IMR-90 (cell line): ENCODE results near the gene NUP43. TPM values are rescaled to one million over a fixed set of nuclear protein-coding genes. Genes with fewer than 3 reads are reported as not detected.

Source experiments
- ATAC-seq: fragments of 200-7000 bp; cut with Tn5 transposase; 2 replicates; pipeline ENCODE4 v1.9.1; 2020; ENCODE audit warnings: low read depth, mild to moderate bottlenecking, moderate library complexity
- BruUV-seq: library from RNA; stranded (reverse); fragments of 400-500 nt; replicated peaks from 2 replicates; lab custom pipeline; 2021; lab: Mats Ljungman, UMichigan
- CTCF ChIA-PET: fragments of 300-600 bp; formaldehyde crosslinking; extraction: SDS; loops from one replicate; lab custom pipeline; 2021; ENCODE audit warnings: antibody characterized with exemption; lab: Yijun Ruan, JAX
- POLR2A ChIA-PET: fragments of 300-600 bp; sonication (Branson Sonifier 250); formaldehyde crosslinking; loops from one replicate; lab custom pipeline; 2022; ENCODE audit warnings: antibody characterized with exemption; ENCODE audit not compliant: unreplicated experiment; lab: Charles Lee
- DNase-seq: peaks from one replicate; pipeline ENCODE4 v3.0.0; 2013
- H2AFZ ChIP-seq: replicated peaks from 2 replicates; pipeline ENCODE3; 2013; ENCODE audit warnings: low read length, mild to moderate bottlenecking; ENCODE audit not compliant: poor library complexity
- H2AK5ac ChIP-seq: 2 replicates; pipeline ENCODE4 v1.6.1; 2013; ENCODE audit warnings: low read depth, low read length, inconsistent platforms
- H2AK9ac ChIP-seq: replicated peaks from 2 replicates; pipeline ENCODE3; 2013; ENCODE audit warnings: mild to moderate bottlenecking, low read depth, low read length, moderate library complexity; ENCODE audit not compliant: poor library complexity
- H2BK120ac ChIP-seq: 2 replicates; pipeline ENCODE4 v1.6.1; 2013; ENCODE audit warnings: low read depth, low read length, inconsistent platforms
- H2BK15ac ChIP-seq: 3 replicates; pipeline ENCODE4 v1.6.1; 2013; ENCODE audit warnings: low read depth, low read length, inconsistent platforms
- H2BK20ac ChIP-seq: 2 replicates; pipeline ENCODE4 v1.6.1; 2013; ENCODE audit warnings: low read depth, mild to moderate bottlenecking, inconsistent platforms, low read length, moderate library complexity
- H2BK5ac ChIP-seq: 2 replicates; pipeline ENCODE4 v1.6.1; 2013; ENCODE audit warnings: mild to moderate bottlenecking, low read depth, low read length, inconsistent platforms; ENCODE audit not compliant: poor library complexity, severe bottlenecking
- H3K14ac ChIP-seq: replicated peaks from 2 replicates; pipeline ENCODE4 v1.6.1; 2013; ENCODE audit warnings: low read depth, low read length, inconsistent platforms
- H3K18ac ChIP-seq: 2 replicates; pipeline ENCODE4 v1.6.1; 2013; ENCODE audit warnings: low read depth, low read length, control low read depth
- H3K23ac ChIP-seq: 2 replicates; pipeline ENCODE4 v1.6.1; 2013; ENCODE audit warnings: low read depth, low read length, inconsistent platforms
- H3K27ac ChIP-seq: 2 replicates; pipeline ENCODE4 v1.5.1; 2013; ENCODE audit warnings: mild to moderate bottlenecking, control low read depth, low read length; ENCODE audit not compliant: insufficient read depth
- H3K27me3 ChIP-seq: 2 replicates; pipeline ENCODE4 v1.6.1; 2013; ENCODE audit warnings: low read length; ENCODE audit not compliant: control insufficient read depth, insufficient read depth
- H3K36me3 ChIP-seq: 2 replicates; pipeline ENCODE4 v1.6.1; 2013; ENCODE audit warnings: low read length, mixed read lengths; ENCODE audit not compliant: control insufficient read depth, insufficient read depth
- H3K4ac ChIP-seq: 2 replicates; pipeline ENCODE4 v1.6.1; 2013; ENCODE audit warnings: low read depth, low read length, inconsistent platforms
- H3K4me1 ChIP-seq: 2 replicates; pipeline ENCODE4 v1.6.1; 2013; ENCODE audit warnings: low read length, mixed read lengths; ENCODE audit not compliant: control insufficient read depth, insufficient read depth
- H3K4me2 ChIP-seq: 2 replicates; pipeline ENCODE4 v1.6.1; 2013; ENCODE audit warnings: low read depth, mild to moderate bottlenecking, control low read depth, low read length, moderate library complexity
- H3K4me3 ChIP-seq: 2 replicates; pipeline ENCODE4 v1.5.1; 2013; ENCODE audit warnings: low read depth, mild to moderate bottlenecking, control low read depth, low read length, moderate library complexity; ENCODE audit not compliant: insufficient read depth
- H3K56ac ChIP-seq: 2 replicates; pipeline ENCODE4 v1.6.1; 2013; ENCODE audit warnings: low read length, inconsistent platforms; ENCODE audit not compliant: insufficient read depth; ENCODE audit errors: extremely low read depth
- H3K79me1 ChIP-seq, 2 experiments: 2 replicates each; pipeline ENCODE4 v1.6.1; 2013; ENCODE audit warnings: low read length in 2 of 2, inconsistent platforms in 1 of 2, low read depth in 1 of 2
- H3K9ac ChIP-seq: 2 replicates; pipeline ENCODE4 v1.6.1; 2013; ENCODE audit warnings: low read depth, low read length, control low read depth
- H3K9me1 ChIP-seq: 2 replicates; pipeline ENCODE4 v1.6.1; 2013; ENCODE audit warnings: low read length, inconsistent platforms; ENCODE audit not compliant: insufficient read depth
- H3K9me3 ChIP-seq: 2 replicates; pipeline ENCODE4 v1.6.1; 2013; ENCODE audit warnings: low read length; ENCODE audit not compliant: control insufficient read depth, insufficient read depth
- H4K20me1 ChIP-seq: 2 replicates; pipeline ENCODE4 v1.6.1; 2013; ENCODE audit warnings: low read length, inconsistent platforms; ENCODE audit not compliant: insufficient read depth
- H4K5ac ChIP-seq: 2 replicates; pipeline ENCODE4 v1.6.1; 2013; ENCODE audit warnings: mild to moderate bottlenecking, low read depth, low read length, control low read depth
- H4K8ac ChIP-seq, 2 experiments: 2 replicates each; pipeline ENCODE4 v1.6.1; 2013; ENCODE audit warnings: low read depth in 2 of 2, low read length in 2 of 2, control low read depth in 1 of 2, inconsistent platforms in 1 of 2
- H4K91ac ChIP-seq: 2 replicates; pipeline ENCODE4 v1.6.1; 2013; ENCODE audit warnings: low read depth, low read length, inconsistent platforms; ENCODE audit not compliant: insufficient read depth
- BHLHE40 ChIP-seq: fragments of 150-350 bp; IDR thresholded peaks from 2 replicates; pipeline ENCODE4 v1.6.1; 2016; ENCODE audit warnings: mild to moderate bottlenecking, low read depth, low read length
- CEBPB ChIP-seq: IDR thresholded peaks from 2 replicates; pipeline ENCODE4 v1.6.1; 2012; ENCODE audit warnings: low read depth, low read length, improper control_type of control experiment
- ELK1 ChIP-seq: fragments of 150-350 bp; IDR thresholded peaks from 2 replicates; pipeline ENCODE4 v1.6.1; 2016; ENCODE audit warnings: low read depth, mild to moderate bottlenecking, low read length, moderate library complexity, borderline replicate concordance
- MAFK ChIP-seq: IDR thresholded peaks from 2 replicates; pipeline ENCODE4 v1.6.1; 2012; ENCODE audit warnings: low read depth, low read length, improper control_type of control experiment
- MXI1 ChIP-seq: IDR thresholded peaks from 2 replicates; pipeline ENCODE4 v1.6.1; 2012; ENCODE audit warnings: low read depth, mild to moderate bottlenecking, low read length, moderate library complexity, borderline replicate concordance
- POLR2A ChIP-seq: IDR thresholded peaks from 2 replicates; pipeline ENCODE4 v1.6.1; 2012; ENCODE audit warnings: mild to moderate bottlenecking, low read depth, low read length
- SMC3 ChIP-seq: fragments of 150-350 bp; IDR thresholded peaks from 2 replicates; pipeline ENCODE4 v1.6.1; 2016; ENCODE audit warnings: low read depth, mild to moderate bottlenecking, antibody characterized with exemption, low read length, moderate library complexity
- USF2 ChIP-seq: fragments of 150-350 bp; IDR thresholded peaks from 2 replicates; pipeline ENCODE4 v1.6.1; 2017; ENCODE audit warnings: mild to moderate bottlenecking, antibody characterized with exemption, low read length, low read depth
- WGBS, 2 experiments: methylation state at CpG; one replicate each; pipeline versions ENCODE4 v1.1.5 to v1.1.7; 2013; ENCODE audit warnings: missing lambda C conversion rate in 2 of 2; ENCODE audit not compliant: insufficient read length in 1 of 2; ENCODE audit errors: extremely low coverage in 2 of 2; 5-methylcytosine and 5-hydroxymethylcytosine counted together
- dilution Hi-C: fragments of 300-500 bp; cut with HindIII; formaldehyde crosslinking; loops from one replicate; pipeline ENCODE4 v1.14.3; 2018; ENCODE audit warnings: low sequenced_read_pairs; ENCODE audit not compliant: unreplicated experiment
- in situ Hi-C: fragments of 300-500 bp; cut with MboI; formaldehyde crosslinking; loops from 3 replicates; pipeline ENCODE4 v1.14.3; 2019; ENCODE audit warnings: low sequenced_read_pairs, inconsistent platforms, mixed read lengths
- intact Hi-C: fragments of 100-400 bp; cut with micrococcal nuclease; formaldehyde crosslinking; loops from 2 replicates; pipeline ENCODE4 v1.10.0; 2022
- polyA plus RNA-seq, 3 experiments: library from polyadenylated mRNA; depleted of rRNA; stranded (reverse); fragments of >200 nt; gene quantifications; 2 replicates each; pipeline ENCODE4 v1.2.3, GENCODE V29; 2012; ENCODE audit warnings: low replicate concordance in 1 of 3
- total RNA-seq: library from RNA; depleted of rRNA; stranded (reverse); fragments of >200 nt; gene quantifications from 2 replicates; pipeline ENCODE4 v1.2.3, GENCODE V29; 2012

The NUP43 gene
- total and polyA plus RNA-seq, 2 of the 4 experiments (the other 2 are of a cell fraction) = 14.2 to 40.5 TPM

DNA sequence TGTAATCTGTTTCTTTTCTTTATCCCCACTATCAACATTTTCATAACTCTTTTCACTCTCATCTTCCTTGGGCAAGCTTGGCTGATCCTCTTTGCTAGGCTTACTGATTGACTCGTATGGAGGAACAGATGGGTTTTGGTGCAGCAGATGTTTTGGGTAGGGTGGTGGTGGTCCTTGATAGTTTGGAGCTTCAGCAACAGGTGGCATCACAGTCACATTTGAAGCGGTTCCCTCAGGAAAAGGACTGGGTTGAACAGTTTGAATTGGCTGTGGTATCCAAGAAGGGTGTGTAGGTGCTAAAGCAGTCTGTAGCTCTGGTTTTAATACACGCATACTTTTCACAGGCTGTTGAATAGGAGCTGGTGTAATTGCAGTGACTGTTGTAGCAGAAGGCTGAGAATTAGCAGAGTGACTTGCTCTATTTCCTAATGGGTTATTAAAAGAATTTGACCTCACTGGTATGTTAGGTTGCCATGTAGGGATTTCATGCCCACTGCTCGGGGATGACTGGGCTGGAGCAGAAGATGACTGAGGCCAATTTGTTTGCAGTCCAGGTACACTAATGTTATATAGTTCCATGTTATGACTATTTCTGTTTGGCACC is 63.0 kb downstream of the NUP43 start:
- no peaks in the 10 kb centered on the region for H3K9me3 ChIP-seq
- H2AK9ac ChIP-seq = no peak overlapping the region
- no peak overlapping the region for H3K4me2 ChIP-seq
- intact Hi-C loops (no loop called here), dilution Hi-C loops (no loop called here), in situ Hi-C loops (no loop called here)
- H3K4ac ChIP-seq = no peak overlapping the region
- no peaks in the 10 kb centered on the region for H3K27me3 ChIP-seq
- no peak overlapping the region for H2BK15ac ChIP-seq
- no peak overlapping the region for H3K14ac ChIP-seq
- H2BK20ac ChIP-seq = no peak overlapping the region
- no peak overlapping the region for H3K56ac ChIP-seq
- H3K4me1 ChIP-seq = 0 out of 2 replicates have a peak, but pooled peaks cover 3% of the 10 kb centered on the region
- H3K18ac ChIP-seq = no peak overlapping the region
- H2AFZ ChIP-seq = no peak overlapping the region
- ATAC-seq (peak; percentile 38; the same call in 1 of the 2 replicates), DNase-seq (no peak)
- TF ChIP-seq POLR2A (no peak), CEBPB (no peak), ELK1 (no peak), BHLHE40 (no peak), MXI1 (no peak), MAFK (no peak), USF2 (no peak), SMC3 (no peak)
- POLR2A ChIA-PET = no interaction called here
- peaks cover 25% of the 10 kb centered on the region for H4K20me1 ChIP-seq
- H2BK5ac ChIP-seq = no peak overlapping the region
- no peak overlapping the region for H4K91ac ChIP-seq
- H3K9ac ChIP-seq = no peak overlapping the region
- H2AK5ac ChIP-seq = no peak overlapping the region
- H3K23ac ChIP-seq = no peak overlapping the region
- peaks cover 16 to 41% of the 10 kb centered on the region in 2 experiments for H3K79me1 ChIP-seq
- BruUV-seq = TSS peak; percentile 78
- H4K8ac ChIP-seq = no peak overlapping the region
- CTCF ChIA-PET = no interaction called here
- no peak overlapping the region for H3K4me3 ChIP-seq
- 93% methylated on average over 3 of the region's 4 CpGs; no CpG with 5 or more reads in 1 of the 2 experiments for WGBS, 2 experiments
- H3K36me3 ChIP-seq = peaks cover 23% of the 10 kb centered on the region
- H4K5ac ChIP-seq = no peak overlapping the region
- H2BK120ac ChIP-seq = no peak overlapping the region
- no peak overlapping the region for H3K27ac ChIP-seq
- H3K9me1 ChIP-seq = peaks cover 7% of the 10 kb centered on the region
